Measurements from ENCODE around the gene WIF1. TPM values are rescaled to one million over a fixed set of nuclear protein-coding genes. Genes with fewer than 3 reads are reported as not detected.

The WIF1 gene
- total RNA-seq, 2 donors from 2014 or later = 0.46 to 0.76 TPM

DNA sequence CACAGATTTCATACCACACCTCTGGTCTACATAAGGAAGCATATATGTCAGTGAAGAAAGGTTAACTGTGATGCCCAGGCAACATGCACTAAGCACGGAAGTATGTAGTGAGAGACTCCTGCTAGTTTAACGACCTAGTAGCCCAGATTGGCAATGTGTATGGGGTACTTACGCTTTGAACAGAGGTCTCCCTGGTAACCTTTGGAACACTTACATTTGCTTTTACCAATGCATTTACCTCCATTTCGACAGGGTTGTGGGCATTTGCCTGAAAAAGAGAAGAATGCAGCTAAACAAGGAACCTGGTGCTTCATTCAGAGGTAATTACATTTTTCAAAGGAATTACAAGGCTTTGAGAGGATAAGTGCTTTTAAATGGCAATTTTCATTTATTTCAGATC is 65.2 kb downstream of the WIF1 start:
- intact Hi-C loops (cut with DNase I) = no loop called here
- no peak for DNase-seq (ENCODE audit: low spot score)

DNA sequence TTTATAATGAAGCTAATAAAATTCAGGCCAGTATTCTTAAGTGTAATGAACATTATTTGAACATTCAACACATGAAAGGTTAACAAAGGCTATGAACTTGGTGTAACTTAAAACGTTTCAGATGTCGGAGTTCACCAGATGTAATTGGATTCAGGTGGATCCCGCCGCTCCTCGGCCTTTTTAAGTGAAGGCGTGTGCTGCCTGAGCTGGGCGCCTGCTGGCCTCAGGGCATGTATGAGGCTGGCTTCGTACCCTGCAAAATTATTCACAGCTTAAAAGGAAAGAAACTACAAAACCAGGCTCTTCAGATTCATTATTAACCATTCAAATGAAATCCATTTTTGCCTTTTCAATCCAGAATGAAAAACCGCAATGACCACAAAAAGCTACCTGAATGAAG is 69.9 kb downstream of the WIF1 start:
- intact Hi-C loops (cut with DNase I) = no loop called here
- no peak for DNase-seq (ENCODE audit: low spot score)

DNA sequence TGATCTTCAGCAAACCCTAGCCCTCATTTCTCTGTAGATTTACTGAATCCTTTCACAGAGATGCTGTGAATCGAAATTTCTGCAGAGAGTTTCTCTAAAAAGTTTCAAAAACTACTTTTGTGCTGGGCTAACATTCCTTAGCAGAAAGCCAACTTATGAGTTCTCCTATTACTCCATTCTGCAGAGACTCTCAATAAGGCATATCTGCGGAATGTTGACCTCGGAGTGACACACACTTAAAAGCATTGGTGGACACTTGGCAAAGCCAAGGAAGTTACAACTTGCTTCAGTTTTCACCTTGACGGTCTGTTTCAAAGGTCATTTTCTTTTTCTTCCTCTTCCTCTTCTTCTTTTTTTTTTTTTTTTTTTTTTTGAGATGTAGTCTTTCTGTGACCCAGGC is 75.8 kb downstream of the WIF1 start:
- intact Hi-C loops (cut with DNase I) = no loop called here
- DNase-seq (ENCODE audit: low spot score) = no peak

DNA sequence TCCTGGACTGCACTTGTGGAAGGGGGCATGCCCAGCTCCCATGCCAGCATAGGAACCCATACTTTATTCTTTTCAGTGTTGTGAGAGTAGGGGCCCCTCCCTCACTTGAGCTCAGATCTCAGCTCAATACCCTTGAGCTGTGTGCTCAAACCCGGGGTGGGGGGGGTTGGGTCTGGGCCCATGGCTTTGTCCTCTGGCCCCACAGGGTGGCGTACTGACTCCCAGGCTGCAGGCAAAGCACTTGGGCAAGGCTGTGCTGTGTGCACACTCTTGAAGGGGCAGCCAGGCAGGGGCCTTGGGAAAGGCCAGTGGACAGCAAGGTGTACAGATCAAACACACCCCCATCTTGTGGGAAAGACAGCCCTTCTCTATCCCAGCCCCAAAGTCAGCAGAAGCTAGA is 81.8 kb downstream of the WIF1 start:
- intact Hi-C loops (cut with DNase I) = no loop called here
- DNase-seq (ENCODE audit: low spot score) = no peak

DNA sequence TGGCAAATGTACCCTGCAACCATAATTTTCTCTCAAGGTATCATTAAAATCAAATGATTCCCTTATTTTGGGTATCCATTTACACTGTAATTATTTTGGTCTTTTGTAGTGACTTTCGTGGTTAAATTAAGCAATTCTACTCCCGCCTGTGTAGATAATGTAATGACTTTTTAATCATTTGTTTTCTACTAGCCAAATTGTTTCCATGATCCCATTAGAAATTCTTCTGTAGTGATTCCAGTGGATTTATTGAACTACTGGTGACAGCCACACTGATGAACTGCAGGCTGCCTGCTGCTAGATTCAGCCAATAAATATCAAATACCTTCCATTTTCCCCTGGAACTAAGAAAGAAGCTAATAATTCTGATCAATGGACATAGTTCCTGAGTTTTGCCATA is 96.0 kb downstream of the WIF1 start:
- no peak for DNase-seq (ENCODE audit: low spot score)
- intact Hi-C loops (cut with DNase I) = no loop called here

DNA sequence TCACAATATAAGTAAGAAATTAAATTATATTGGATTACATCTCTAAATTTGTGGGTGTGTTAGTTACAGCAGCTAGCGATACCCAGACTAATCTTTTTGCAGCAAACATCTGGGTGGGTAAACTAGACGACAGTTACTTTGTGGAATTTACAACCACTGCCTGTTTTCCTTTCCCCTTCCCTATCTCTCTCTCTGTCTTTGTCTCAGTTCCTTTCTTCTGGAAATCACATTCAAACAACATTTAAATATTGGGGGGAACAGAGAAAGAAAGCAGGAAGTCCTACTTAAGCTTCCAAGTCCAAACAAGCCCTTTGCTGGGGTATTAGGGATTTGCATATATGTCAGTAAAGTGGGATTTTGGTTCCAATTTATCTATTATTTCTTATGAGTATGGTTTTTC is 97.6 kb downstream of the WIF1 start:
- intact Hi-C loops (cut with DNase I) = no loop called here
- DNase-seq (ENCODE audit: low spot score) = no peak

DNA sequence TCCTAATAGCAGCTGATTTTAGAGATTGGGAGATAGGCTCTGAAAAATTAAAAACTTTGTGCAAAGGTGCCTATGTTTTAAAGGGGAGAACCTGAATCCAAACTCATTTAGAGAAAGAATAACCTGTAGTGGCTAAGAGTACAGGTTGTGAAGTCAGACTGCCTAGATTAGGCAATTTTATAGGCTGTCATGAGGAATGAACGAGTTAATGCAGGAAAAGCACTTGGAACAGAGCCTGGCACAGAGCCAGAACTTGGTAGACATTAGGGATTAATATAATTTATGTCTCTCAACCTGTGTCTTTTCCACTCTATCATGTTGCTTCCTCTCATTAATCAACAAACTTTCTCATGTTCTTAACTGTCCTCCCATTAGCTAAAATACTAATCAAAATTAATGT is 98.1 kb downstream of the WIF1 start:
- no peak for DNase-seq (ENCODE audit: low spot score)
- intact Hi-C loops (cut with DNase I) = no loop called here

DNA sequence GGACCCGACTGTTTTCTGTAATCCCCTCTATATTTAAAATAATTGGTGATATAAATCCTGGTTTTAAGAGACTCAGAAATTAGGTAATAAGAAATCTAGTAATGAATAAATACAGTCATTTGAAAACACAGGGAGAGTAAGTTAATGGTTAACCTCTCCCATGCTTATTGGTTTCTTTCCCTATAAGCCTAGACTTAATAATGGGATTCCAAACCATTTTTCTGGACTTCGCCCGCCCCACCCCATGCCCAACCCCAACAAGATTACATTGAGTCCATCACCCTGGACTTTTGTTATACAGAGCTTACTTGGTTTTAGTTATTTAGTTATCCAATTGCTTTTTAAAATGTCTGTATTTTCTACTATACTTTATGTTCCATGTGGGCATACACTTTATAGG is 98.7 kb downstream of the WIF1 start:
- intact Hi-C loops (cut with DNase I) = no loop called here
- no peak for DNase-seq (ENCODE audit: low spot score)

DNA sequence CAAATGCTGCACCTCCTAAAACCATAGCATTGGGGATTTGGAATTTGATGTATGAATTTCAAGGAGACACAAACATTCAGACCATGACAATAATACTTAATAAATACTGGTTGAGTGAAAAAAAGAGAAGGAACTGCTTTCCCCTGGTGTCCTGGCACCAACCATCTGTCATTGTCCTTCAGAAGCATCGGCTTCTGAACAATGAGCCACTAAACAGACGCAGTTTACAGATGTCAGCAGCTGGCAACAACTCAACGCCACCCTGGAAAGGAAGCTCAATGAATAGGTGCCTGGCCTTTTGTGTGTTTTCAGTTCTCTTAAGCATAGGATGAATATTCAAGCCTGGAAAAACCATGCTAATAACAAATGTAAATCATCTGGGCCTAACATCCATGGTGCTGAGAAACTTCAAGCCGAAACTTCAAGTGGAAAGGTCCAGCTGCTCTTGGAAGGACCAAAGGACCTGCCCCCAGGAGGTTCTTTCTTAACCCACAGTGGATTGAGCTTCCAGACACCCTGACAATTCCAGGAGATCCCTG is 101.3 kb downstream of the WIF1 start:
- DNase-seq (ENCODE audit: low spot score) = no peak
- intact Hi-C loops (cut with DNase I) = no loop called here

DNA sequence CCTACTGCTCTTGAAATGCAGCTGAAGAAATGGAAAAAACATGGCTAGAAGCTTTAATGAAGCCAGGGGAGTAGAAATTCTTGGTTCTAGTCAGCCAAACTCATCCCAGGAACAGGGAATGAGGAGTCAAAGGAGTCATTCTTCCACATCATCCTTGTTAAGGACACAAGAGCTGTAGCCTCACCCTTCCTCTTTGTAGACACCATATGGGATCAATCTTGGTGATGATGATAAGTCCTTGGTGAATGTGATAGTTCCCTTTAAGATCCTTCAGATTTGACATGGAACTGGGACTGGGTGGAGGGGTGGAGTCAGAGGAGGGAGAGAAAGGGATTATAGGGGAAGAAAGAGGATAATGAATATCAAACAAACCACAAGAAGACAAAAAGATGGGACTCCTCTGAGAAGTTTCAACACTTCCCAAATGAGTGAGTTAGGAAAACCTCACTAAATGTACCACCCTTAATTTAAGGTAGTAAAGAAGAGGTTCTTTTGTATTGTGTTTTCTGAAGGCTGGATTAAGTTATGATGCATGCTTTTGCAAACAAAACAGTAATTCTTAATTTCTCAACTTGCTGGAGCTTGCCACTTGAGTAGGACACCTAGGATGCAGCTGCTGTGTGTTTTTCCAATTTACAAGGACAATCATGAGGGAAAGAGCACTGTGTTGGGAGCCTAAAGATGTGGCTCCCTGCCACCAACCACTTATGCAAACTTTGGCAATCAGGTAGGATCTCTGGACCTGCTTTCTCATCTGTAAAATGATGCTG is 104.0 kb downstream of the WIF1 start:
- intact Hi-C loops (cut with DNase I) = no loop called here
- DNase-seq (ENCODE audit: low spot score) = no peak

DNA sequence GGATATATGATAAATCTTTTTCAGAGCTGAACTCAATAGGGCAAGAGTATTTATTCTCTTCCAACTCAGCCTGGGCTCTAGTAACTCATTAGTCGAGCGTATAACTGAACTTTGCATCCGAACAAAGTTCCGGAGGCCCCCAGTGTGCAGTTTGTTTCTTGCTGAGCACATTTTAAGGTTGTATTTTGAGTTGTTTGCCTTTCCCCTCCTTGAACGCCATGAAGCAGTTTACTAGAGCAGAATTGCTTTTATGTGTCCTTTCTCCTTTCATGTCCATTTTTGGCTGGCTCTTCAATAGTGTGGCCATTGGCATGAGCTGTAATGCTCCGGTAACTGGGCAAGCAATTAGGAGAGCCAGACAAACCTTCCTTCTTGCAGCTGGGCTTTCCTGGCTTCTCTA is 105.3 kb downstream of the WIF1 start:
- DNase-seq (ENCODE audit: low spot score) = no peak
- intact Hi-C loops (cut with DNase I) = no loop called here

DNA sequence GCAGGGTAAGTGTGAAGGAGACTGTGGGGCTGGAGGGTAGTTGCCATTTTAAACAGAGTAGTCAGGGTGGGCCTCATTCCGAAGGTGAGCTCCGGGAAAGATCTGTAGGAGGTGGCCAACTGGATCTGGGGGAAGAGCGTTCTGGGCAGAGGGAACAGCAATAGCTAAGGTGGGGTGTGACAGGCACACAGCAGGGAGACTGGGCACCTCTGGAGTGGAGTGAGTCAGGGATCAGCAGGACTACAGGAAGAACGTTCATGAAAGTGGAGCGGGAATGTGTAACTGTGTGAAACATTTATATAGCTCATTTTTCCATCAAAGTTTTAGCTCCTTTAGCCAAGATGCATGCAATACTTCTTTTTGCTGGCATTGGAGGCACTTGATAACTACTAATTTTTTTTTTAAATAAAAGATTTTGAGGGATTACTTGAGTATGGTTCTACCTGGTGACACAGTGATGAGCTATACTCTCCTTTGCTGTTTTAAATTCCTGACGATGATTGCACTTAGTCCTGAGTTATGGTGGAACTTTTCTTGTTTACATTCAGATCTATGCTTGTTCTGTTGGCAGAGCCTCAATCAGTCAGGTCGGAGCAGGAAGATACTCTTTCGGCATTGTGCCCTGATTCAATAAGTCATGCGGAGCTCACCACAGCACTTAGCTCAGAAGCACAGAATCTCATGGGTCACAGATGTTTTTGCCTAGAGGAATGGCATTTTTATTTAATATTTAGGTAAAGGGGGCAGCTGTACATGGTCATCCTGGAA is 106.4 kb downstream of the WIF1 start:
- DNase-seq (ENCODE audit: low spot score) = no peak
- intact Hi-C loops (cut with DNase I) = no loop called here

DNA sequence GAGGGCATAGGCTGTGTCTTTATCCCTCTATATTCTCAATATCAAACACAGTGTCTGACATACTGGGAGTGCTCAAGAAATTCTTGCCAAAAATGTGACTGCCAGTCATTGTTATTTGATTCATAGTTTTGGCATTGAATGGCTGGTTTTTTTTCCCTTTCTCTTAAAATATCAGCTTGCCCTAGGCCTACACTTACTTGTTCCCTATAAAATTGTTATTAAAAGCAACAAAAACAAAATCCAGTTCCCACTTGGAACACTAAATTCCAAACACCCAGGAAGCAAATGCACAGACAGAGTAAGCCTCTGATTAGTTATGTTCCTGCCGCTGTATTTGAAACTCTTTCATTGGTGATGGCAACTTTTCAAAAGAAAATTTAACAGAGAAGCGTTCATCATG is 110.7 kb downstream of the WIF1 start:
- intact Hi-C loops (cut with DNase I) = no loop called here
- DNase-seq (ENCODE audit: low spot score) = no peak

DNA sequence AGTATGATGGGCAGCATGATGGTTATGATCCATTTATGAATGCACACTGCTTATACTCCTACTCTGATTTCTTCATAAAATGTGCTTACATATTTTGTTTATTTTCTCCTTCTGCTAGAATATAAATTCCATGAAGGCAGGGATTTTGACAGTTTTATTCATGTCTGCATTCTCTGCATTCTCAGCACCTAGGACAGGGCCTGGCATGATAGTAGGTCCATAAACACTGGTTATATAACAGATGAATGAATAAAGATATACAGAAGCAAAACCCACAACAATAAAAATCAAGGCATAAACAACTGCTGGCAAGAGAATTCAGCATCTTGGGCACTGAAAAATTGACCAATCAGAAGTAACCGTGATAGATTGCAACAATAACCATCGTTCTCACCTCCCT is 115.4 kb downstream of the WIF1 start:
- intact Hi-C loops (cut with DNase I) = no loop called here
- DNase-seq (ENCODE audit: low spot score) = no peak

DNA sequence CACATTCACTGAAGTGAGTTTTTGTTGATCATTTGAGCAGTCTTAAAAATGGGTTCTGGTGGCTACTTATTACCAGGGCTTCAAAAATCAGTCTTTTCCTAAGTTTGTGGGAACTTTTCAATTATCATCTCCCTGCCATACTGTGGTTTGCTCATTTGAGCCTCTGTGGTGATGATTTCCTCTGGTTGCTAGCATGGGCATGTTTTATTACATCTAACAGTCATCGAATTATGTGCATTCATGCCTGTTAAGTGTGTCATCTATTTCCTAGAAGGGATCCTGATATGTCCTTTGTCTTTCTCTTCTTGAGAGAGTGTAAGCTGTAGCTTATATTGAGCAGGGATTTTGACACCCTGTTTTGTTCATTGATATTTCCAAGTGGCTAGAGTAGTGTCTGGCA is 116.8 kb downstream of the WIF1 start:
- intact Hi-C loops (cut with DNase I) = no loop called here
- DNase-seq (ENCODE audit: low spot score) = no peak

Other genes with a start within 250 kb of the WIF1 start
- 10 to 100 TPM; 23.9 to 27.2 TPM for gene LEMD3, start 48.3 kb upstream of the WIF1 start, total RNA-seq
- gene MSRB3, start 157.4 kb upstream of the WIF1 start, total RNA-seq = 100 to 1,000 TPM; 299 to 329 TPM